ENCODE data around the gene NEUROD4. TPM values are rescaled to one million over a fixed set of nuclear protein-coding genes. Genes with fewer than 3 reads are reported as not detected.

NEUROD4 gene
- total and polyA plus RNA-seq, 2 experiments from 2014 or later = not detected

DNA sequence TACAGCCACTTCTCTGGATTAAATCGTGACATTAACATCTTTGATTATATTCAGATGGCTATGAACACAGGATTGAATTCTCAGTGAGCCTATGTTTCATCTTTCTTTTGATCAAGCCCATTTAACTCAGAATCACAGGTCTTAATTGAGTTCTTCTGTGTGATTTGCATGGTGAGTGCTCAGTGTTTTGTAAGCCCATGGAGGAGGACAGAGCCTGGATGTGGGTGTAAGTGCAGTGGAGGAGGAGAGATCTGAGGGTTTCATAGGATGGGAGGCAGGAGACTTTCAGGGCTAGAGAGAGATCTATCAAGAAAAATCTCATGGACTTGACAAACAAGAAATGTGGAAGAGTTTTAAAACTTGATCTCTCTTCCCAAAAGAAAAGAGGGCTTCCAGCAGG lies 29.9 kb upstream of the NEUROD4 start:
- no peak overlapping the region for H3K27ac ChIP-seq
- no peaks in the 10 kb centered on the region for H3K36me3 ChIP-seq
- H3K4me3 ChIP-seq = no peak overlapping the region
- H3K4me1 ChIP-seq (ENCODE audit: low read depth) = no peaks in the 10 kb centered on the region
- no peaks in the 10 kb centered on the region for H3K27me3 ChIP-seq
- no peak for DNase-seq (ENCODE audit: low read depth in 1 of 2, low spot score in 1 of 2)
- TF ChIP-seq, protein P1, sequence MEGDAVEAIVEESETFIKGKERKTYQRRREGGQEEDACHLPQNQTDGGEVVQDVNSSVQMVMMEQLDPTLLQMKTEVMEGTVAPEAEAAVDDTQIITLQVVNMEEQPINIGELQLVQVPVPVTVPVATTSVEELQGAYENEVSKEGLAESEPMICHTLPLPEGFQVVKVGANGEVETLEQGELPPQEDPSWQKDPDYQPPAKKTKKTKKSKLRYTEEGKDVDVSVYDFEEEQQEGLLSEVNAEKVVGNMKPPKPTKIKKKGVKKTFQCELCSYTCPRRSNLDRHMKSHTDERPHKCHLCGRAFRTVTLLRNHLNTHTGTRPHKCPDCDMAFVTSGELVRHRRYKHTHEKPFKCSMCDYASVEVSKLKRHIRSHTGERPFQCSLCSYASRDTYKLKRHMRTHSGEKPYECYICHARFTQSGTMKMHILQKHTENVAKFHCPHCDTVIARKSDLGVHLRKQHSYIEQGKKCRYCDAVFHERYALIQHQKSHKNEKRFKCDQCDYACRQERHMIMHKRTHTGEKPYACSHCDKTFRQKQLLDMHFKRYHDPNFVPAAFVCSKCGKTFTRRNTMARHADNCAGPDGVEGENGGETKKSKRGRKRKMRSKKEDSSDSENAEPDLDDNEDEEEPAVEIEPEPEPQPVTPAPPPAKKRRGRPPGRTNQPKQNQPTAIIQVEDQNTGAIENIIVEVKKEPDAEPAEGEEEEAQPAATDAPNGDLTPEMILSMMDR (IDR thresholded peaks at IDR 0.05; ENCODE audit: low read depth, low read length) = no peak
- H3K9me3 ChIP-seq (ENCODE audit: low read depth) = no peaks in the 10 kb centered on the region

DNA sequence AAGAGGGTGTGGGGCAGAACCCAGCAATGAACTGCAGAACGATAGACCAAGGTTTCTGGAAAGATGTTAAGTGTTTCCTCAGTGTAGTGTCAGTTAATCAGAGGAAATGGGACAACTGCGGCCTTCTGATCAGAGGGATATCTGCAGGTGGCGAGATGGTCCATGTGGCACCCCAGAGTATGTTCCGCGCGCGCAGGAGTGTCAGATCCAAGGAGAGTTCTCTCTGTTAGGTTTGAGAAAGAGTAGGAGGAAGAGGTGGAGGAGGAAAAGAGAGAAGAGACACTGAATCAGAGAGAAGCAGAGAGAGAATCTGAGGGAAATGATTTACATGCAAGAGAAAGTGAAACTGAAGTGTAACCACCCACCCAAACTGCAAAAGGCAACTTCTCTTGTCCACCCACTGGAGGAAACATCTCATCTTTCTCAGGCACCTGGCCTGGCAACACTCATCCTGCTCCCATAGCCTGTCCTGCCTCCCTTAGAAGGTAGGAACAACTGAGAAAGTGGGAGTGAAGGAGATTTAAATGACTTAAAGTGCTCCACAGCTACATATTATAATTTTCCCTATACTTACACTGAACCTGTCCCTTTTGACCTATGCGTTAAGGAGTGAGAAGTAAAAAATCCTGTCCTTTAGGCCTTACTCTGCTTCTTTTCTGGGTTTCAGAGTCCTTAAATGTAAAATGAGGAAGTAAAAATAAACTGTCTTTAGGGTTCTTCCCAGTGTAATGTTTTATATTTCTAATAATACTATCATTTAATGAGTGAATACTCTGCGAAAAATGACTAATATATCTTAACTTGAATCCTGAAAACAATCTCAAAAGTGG lies 28.4 kb upstream of the NEUROD4 start:
- H3K27ac ChIP-seq = no peak overlapping the region
- no peaks in the 10 kb centered on the region for H3K9me3 ChIP-seq (ENCODE audit: low read depth)
- no peaks in the 10 kb centered on the region for H3K36me3 ChIP-seq
- no peak overlapping the region for H3K4me3 ChIP-seq
- TF ChIP-seq, protein P1 (IDR thresholded peaks at IDR 0.05; ENCODE audit: low read depth, low read length) = no peak
- no peaks in the 10 kb centered on the region for H3K4me1 ChIP-seq (ENCODE audit: low read depth)
- no peaks in the 10 kb centered on the region for H3K27me3 ChIP-seq
- no peak for DNase-seq (ENCODE audit: low read depth in 1 of 2, low spot score in 1 of 2)

DNA sequence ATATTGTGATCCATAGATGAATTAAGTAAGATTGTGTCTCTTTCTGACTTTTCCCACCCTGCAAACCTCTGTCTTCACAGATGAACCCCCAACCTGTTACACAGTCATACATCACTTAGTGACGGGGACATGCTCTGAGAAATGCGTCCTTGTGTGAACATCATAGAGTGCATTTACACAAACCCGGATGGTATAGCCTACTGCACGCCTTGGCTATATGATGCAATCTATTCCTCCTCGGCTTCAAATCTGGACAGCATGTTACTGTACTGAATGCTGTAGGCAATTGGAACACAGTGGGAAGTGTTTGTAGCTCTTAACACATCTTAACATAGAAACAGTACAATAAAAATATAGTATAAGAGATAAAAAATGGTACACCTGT lies 27.8 kb upstream of the NEUROD4 start:
- no peak overlapping the region for H3K27ac ChIP-seq
- no peak for DNase-seq (ENCODE audit: low read depth in 1 of 2, low spot score in 1 of 2)
- H3K4me1 ChIP-seq (ENCODE audit: low read depth) = no peaks in the 10 kb centered on the region
- no peaks in the 10 kb centered on the region for H3K36me3 ChIP-seq
- H3K4me3 ChIP-seq = no peak overlapping the region
- TF ChIP-seq, protein P1 (IDR thresholded peaks at IDR 0.05; ENCODE audit: low read depth, low read length) = no peak
- no peaks in the 10 kb centered on the region for H3K9me3 ChIP-seq (ENCODE audit: low read depth)
- H3K27me3 ChIP-seq = no peaks in the 10 kb centered on the region

DNA sequence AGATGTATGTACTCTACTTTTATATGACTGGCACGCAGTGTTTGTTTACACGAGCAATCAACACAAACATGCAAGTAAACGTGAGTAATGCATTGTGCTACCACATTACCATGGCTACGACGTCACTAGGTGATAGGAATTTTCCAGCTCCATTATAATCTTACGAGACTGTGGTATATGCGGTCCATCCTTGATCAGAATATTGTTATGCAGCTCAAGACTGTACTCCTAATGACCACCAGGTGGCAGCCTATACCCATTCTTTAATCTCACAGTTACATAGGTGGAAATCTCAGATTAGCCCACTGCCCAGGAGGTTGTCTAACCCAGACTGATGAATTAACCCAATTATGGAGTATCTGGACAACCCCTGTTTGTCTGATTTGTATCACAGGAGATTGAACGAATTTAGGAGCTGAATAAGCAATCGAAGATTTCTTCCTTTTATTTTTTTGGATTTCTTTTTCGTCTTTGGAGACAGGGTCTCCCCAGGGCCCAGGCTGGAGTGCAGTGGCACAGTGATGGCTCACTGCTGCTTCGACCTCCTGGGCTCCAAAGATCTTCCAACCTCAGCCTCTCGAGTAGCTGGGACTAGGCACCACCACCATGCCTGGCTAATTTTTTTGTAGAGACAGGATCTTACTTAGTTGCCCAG lies 26.5 kb upstream of the NEUROD4 start:
- Histone ChIP-seq H3K36me3 (no peaks in the 10 kb centered on the region), H3K27me3 (no peaks in the 10 kb centered on the region), H3K4me1 (ENCODE audit: low read depth) (no peaks in the 10 kb centered on the region), H3K4me3 (no peak overlapping the region), H3K9me3 (ENCODE audit: low read depth) (no peaks in the 10 kb centered on the region), H3K27ac (no peak overlapping the region)
- TF ChIP-seq, protein P1 (IDR thresholded peaks at IDR 0.05; ENCODE audit: low read depth, low read length) = peak; percentile 76
- DNase-seq (ENCODE audit: low read depth in 1 of 2, low spot score in 1 of 2) = peak; percentile 78 to 81

DNA sequence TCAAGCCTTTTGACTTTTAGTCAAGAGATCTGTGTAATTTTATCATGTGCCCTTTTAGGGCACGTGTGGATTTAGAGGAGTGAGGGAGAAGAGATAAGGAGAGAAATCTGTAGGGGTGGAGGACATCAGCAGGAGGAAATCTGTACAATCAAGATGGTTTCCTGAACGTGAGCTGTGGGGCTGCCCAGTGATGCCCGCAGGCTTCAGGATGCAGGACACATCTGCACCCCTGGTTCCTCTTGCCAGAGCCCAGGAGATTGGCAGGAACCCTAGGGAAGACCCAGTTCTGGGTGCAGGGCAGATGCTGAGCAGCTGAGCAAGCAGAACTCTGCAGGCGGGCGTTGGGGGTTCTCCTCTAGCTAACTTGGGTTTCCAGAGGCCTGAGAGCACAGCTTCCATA lies 23.6 kb upstream of the NEUROD4 start:
- Histone ChIP-seq H3K4me1 (ENCODE audit: low read depth) (no peaks in the 10 kb centered on the region), H3K36me3 (no peaks in the 10 kb centered on the region), H3K27me3 (no peaks in the 10 kb centered on the region), H3K4me3 (no peak overlapping the region), H3K9me3 (ENCODE audit: low read depth) (no peaks in the 10 kb centered on the region), H3K27ac (no peak overlapping the region)
- TF ChIP-seq, protein P1 (IDR thresholded peaks at IDR 0.05; ENCODE audit: low read depth, low read length) = no peak
- no peak for DNase-seq (ENCODE audit: low read depth in 1 of 2, low spot score in 1 of 2)
